NCI-H748 treated with DMSO at 0.1 percent for 48 hours (cell line): Measurements from ENCODE around the gene AKR1C1.
A peak's percentile ranks its signal among the peaks of the same experiment; 100 is the strongest.
"Not testable (repeated sequence)": the region's sequence is repeated elsewhere in the genome, so short reads cannot be mapped to it uniquely, and the experiment has no call there.

Experiments
- DNase-seq: peaks from one replicate; lab custom pipeline; 2025; lab: John Stamatoyannopoulos, UW

The AKR1C1 gene

DNA sequence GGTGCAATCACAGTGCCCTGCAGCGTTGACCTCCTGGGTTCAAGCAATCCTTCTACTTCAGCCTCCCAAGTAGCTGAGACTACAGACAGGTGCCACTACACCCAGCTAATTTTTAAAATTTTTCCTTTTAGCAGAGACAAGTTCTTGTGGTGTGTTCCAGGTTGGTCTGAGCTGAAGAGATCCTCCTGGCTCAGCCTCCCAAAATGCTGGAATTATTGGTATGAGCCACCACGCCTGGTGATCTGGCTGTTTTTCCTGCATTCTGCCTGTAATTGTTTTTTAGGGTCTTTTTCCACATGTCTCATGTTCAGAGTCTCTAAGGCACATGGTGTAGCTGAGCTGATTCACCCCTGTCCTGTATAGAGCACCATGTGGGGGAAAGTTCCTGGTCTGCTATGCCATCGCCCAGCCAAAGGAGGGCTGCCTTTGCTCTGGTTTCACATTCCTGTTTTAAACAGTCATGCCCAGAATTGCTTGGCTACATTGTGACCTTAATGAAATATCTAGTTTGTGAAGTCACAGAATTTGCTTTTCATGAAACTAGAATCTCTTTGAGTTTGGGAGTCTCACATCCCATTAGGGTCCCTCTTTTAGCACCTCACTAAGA lies 55.6 kb downstream of the AKR1C1 start:
- not testable (repeated sequence) for DNase-seq

GRCh38 chr10:5019770-5020612 lies 56.8 kb downstream of the AKR1C1 start:
- peak; percentile 89 for DNase-seq

GRCh38 chr10:5021624-5022290 lies 58.5 kb downstream of the AKR1C1 start:
- not testable (repeated sequence) for DNase-seq

DNA sequence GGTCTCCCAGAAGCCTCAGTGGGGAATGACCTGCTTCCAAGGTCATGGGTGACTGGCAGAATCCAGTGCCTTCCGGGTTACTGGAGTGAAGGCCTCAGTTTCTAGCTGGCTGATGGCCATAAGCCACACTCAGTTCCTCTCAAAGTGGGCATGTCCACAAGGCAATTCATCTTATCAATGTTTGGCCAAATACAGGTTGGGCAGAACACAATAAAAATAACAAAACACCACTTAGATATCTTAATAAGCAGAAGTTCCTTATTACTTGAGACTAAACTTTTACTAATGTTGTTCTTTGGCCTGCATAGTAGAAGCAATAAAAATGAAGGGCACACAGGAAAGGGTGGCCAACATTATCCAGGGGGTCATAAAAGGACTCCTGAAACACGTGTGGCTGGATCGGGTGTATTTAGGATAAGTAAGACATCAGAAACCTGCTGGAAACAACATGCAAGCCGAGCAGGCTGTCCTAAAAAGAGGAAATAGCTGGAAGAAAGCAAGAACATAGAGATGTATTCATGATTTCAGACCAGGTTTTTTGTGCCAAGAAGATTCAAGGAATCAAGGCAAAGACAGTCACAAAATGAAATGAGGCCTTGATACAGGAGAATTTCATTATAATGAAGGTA lies 60.1 kb downstream of the AKR1C1 start:
- no peak for DNase-seq

GRCh38 chr10:5025461-5025881 lies 62.3 kb downstream of the AKR1C1 start:
- DNase-seq, result not testable (repeated sequence)

DNA sequence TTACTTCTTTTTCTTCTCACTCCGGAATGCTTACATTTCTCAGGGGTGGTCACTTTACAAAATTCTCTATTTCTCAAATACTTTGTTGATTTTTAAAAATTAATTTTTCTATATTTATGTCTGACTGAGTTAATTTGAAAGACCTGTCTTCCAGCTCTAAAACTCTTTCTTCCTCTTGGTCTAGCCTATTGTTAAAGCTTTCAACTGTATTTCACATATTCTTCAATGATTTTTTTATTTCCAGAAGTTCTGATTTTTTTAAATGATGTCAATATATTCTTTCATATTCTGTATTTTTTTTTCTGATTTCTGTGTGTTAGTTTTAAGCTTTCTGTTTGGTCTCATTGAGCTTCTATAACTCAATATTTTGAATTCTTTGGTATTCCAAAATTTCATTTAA lies 67.8 kb downstream of the AKR1C1 start:
- DNase-seq, result no peak

DNA sequence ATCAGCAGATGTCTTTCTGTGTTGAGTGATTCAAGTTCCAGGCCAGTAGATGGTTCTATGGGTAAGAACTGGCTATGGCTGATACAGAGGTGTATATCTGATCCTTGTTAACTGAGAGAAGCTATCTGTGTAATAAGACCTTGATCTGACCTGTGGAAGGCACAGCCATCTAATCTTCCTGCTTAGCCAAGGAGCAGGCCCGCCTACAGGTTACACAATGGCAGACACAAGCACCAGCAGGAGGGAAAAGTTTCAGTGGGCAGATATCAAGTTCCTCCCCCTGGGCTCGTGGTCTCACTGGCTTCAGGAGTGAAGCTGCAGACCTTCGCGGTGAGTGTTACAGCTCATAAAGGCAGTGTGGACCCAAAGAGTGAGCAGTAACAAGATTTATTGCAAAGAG lies 68.4 kb downstream of the AKR1C1 start:
- not testable (repeated sequence) for DNase-seq

GRCh38 chr10:5032444-5032843 lies 69.2 kb downstream of the AKR1C1 start:
- DNase-seq, result not testable (repeated sequence)
